Measurements from ENCODE around the gene UMODL1.
A peak's percentile ranks its signal among the peaks of the same experiment; 100 is the strongest.

Gene UMODL1

DNA sequence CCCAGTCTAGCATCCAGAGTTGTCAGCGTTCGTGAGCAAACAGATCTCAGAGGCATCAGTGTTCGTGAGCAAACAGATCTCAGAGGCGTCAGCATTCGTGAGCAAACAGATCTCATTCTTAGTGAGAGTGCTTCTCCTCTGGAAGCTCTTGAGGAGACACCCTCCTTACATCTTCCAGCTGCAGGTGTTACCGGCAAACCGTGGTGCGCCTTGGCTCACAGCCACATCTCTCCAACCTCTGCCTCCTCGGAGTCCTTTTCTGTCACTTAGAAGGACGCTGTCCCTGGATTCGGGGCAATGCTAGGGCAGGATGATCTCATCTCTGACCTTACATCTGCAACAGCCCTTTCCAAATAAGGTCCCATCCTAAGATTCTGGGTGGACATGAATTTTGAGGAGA lies 14.6 kb upstream of the UMODL1 start:
- peak overlapping the region; percentile 83 for H3K27ac ChIP-seq
- TF ChIP-seq, protein P1, sequence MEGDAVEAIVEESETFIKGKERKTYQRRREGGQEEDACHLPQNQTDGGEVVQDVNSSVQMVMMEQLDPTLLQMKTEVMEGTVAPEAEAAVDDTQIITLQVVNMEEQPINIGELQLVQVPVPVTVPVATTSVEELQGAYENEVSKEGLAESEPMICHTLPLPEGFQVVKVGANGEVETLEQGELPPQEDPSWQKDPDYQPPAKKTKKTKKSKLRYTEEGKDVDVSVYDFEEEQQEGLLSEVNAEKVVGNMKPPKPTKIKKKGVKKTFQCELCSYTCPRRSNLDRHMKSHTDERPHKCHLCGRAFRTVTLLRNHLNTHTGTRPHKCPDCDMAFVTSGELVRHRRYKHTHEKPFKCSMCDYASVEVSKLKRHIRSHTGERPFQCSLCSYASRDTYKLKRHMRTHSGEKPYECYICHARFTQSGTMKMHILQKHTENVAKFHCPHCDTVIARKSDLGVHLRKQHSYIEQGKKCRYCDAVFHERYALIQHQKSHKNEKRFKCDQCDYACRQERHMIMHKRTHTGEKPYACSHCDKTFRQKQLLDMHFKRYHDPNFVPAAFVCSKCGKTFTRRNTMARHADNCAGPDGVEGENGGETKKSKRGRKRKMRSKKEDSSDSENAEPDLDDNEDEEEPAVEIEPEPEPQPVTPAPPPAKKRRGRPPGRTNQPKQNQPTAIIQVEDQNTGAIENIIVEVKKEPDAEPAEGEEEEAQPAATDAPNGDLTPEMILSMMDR (conservative IDR thresholded peaks at IDR 0.05): no peak
- no peak for TF ChIP-seq ZFX (IDR thresholded peaks at IDR 0.05)

GRCh38 chr21:42056996-42057689 lies 14.0 kb upstream of the UMODL1 start:
- no peak for TF ChIP-seq ZFX (IDR thresholded peaks at IDR 0.05)
- TF ChIP-seq, protein P1 (conservative IDR thresholded peaks at IDR 0.05): no peak
- H3K27ac ChIP-seq: peak overlapping the region; percentile 83

GRCh38 chr21:42057851-42058437 lies 13.2 kb upstream of the UMODL1 start:
- TF ChIP-seq ZFX (IDR thresholded peaks at IDR 0.05): no peak
- TF ChIP-seq, protein P1 (conservative IDR thresholded peaks at IDR 0.05): no peak
- H3K27ac ChIP-seq: peak overlapping the region; percentile 83

GRCh38 chr21:42058631-42059111 lies 12.4 kb upstream of the UMODL1 start:
- TF ChIP-seq ZFX (IDR thresholded peaks at IDR 0.05): no peak

GRCh38 chr21:42059141-42059540 lies 12.0 kb upstream of the UMODL1 start:
- TF ChIP-seq, protein P1 (conservative IDR thresholded peaks at IDR 0.05): no peak
- TF ChIP-seq ZFX (IDR thresholded peaks at IDR 0.05): no peak
- peak overlapping the region; percentile 83 for H3K27ac ChIP-seq

More at GRCh38 chr21:42058631-42059111, 12.4 kb upstream of the UMODL1 start:
- H3K27ac ChIP-seq: peak overlapping the region; percentile 83

- no peak for TF ChIP-seq ZFX (IDR thresholded peaks at IDR 0.05)
- TF ChIP-seq, protein P1 (conservative IDR thresholded peaks at IDR 0.05): no peak
- peak overlapping the region; percentile 83; the same call in 1 of the 2 replicates for H3K27ac ChIP-seq
Measured at GRCh38 chr21:42059721-42060120, 11.4 kb upstream of the UMODL1 start.

DNA sequence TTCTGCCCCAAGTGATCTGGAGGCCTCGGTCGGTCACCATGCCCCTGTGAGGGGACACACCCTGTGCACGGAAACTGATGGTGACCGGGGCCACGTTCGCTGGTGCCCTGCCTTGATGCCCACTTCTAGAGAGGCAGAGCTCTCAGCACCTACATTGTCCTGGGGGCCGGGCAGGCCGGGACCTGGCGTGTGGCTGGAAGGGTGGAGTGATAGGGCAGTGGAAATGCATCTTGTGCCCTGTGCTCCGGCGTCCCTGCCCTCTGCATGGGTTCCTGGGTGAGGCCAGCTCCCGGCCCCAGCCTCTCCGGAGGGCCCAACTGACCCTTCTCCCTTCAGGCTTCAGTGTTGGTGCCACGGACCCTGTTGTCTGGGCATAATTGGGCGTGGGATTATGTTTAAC lies 11.0 kb upstream of the UMODL1 start:
- TF ChIP-seq, protein P1 (conservative IDR thresholded peaks at IDR 0.05): no peak
- TF ChIP-seq ZFX (IDR thresholded peaks at IDR 0.05): no peak
- H3K27ac ChIP-seq: no peak overlapping the region; the same call in 1 of the 2 replicates
